Small intestine (tissue), 7 donors: ENCODE measurements around the gene CCDC90B. TPM values are rescaled to one million over a fixed set of nuclear protein-coding genes. Genes with fewer than 3 reads are reported as not detected.

ENCODE experiments used
- DNase-seq, 2 donors: peaks; one replicate each; pipeline versions ENCODE4 v3.0.0 to v3.0.0-alpha.2; 2013
- FAIRE-seq: peaks from 2 replicates; lab custom pipeline; 2012; peaks lifted over from hg19 to GRCh38; lab: Jason Lieb, UNC
- H3K27ac ChIP-seq, 3 donors: one replicate each; pipeline ENCODE4 v1.5.1; 2013; ENCODE audit warnings: low read length in 2 of 3, mild to moderate bottlenecking in 2 of 3, control low read depth in 1 of 3, inconsistent platforms in 1 of 3, low read depth in 1 of 3, moderate library complexity in 1 of 3
- H3K27me3 ChIP-seq, 3 donors: one replicate each; pipeline ENCODE4 v1.6.1; 2013; ENCODE audit warnings: low read length in 3 of 3, inconsistent platforms in 1 of 3; ENCODE audit not compliant: control insufficient read depth in 3 of 3, insufficient read depth in 3 of 3
- H3K36me3 ChIP-seq, 3 donors: one replicate each; pipeline ENCODE4 v1.6.1; 2013; ENCODE audit warnings: low read length in 3 of 3, inconsistent platforms in 1 of 3, low read depth in 1 of 3, mild to moderate bottlenecking in 1 of 3, moderate library complexity in 1 of 3; ENCODE audit not compliant: control insufficient read depth in 3 of 3, insufficient read depth in 2 of 3
- H3K4me1 ChIP-seq, 3 donors: one replicate each; pipeline ENCODE4 v1.6.1; 2013; ENCODE audit warnings: low read length in 2 of 3, inconsistent platforms in 1 of 3, low read depth in 1 of 3, mild to moderate bottlenecking in 1 of 3, moderate library complexity in 1 of 3; ENCODE audit not compliant: control insufficient read depth in 3 of 3, insufficient read depth in 2 of 3
- H3K4me3 ChIP-seq, 3 donors: one replicate each; pipeline ENCODE4 v1.5.1; 2013; ENCODE audit warnings: low read length in 3 of 3, control low read depth in 1 of 3, inconsistent platforms in 1 of 3, low read depth in 1 of 3, mild to moderate bottlenecking in 1 of 3, moderate library complexity in 1 of 3
- H3K9me3 ChIP-seq, 2 donors: one replicate each; pipeline ENCODE4 v1.6.1; 2013; ENCODE audit warnings: low read depth in 1 of 2, low read length in 1 of 2; ENCODE audit not compliant: control insufficient read depth in 2 of 2, insufficient read depth in 1 of 2
- WGBS, 3 donors: extraction: QIAGEN DNeasy Blood & Tissue Kit; methylation state at CpG; one replicate each; pipeline ENCODE4 v1.1.7; 2013; 5-methylcytosine and 5-hydroxymethylcytosine counted together
- polyA plus RNA-seq, 4 donors: library from polyadenylated mRNA; stranded (reverse) in 3 of 4; unstranded in 1 of 4; fragments of 200-250 nt in 3 of 4; fragments of 120-200 nt in 1 of 4; gene quantifications; one replicate each; pipeline versions ENCODE4 v1.2.1 to v1.2.3, GENCODE V29; 2013
- donor health status: healthy with polysubstance abuse.
- donor health status: control.
- donor health status: control.
- donor health status: Bipolar disorder and iron deficiency.
- donor health status: healthy.

The CCDC90B gene
- polyA plus RNA-seq, 4 donors, result 35.5 to 60.4 (median 45.2) TPM

GRCh38 chr11:83302151-83302550 lies 16.0 kb upstream of the CCDC90B start:
- no peak for FAIRE-seq
- DNase-seq, result no peak
- no peaks in the 10 kb centered on the region for H3K9me3 ChIP-seq
- 65 to 66% (median 65%) methylated on average over 3 of the region's 3 CpGs for WGBS, 3 donors
- H3K4me3 ChIP-seq, result no peak overlapping the region
- H3K27me3 ChIP-seq, result peaks cover 0 to 2% (median 0%) of the 10 kb centered on the region in 3 donors
- H3K27ac ChIP-seq, result no peak overlapping the region
- H3K4me1 ChIP-seq, result no peaks in the 10 kb centered on the region
- no peaks in the 10 kb centered on the region for H3K36me3 ChIP-seq

DNA sequence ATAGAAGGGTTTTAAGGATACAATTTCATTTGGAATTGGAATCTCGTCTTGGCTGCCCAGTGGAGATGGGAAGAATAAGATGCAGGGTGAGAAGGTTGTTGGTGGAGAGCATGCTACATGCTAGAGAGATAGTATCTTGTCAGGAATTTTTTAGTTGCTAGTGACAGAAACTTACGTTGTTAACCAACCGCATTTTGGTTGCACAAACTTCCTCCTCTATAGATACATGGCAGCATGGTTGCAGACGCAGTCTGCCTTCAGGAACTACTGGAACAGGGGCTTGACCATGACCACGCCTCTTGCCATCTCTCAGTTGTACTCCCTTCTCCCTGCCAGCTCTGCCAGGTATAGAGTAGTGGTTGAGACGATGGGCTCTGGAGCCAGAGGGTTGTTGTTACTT lies 13.5 kb upstream of the CCDC90B start:
- WGBS, 3 donors, result 81 to 89% (median 88%) methylated on average over 6 of the region's 6 CpGs
- Histone ChIP-seq H3K27ac (no peak overlapping the region), H3K4me3 (no peak overlapping the region), H3K36me3 (no peaks in the 10 kb centered on the region), H3K9me3 (no peaks in the 10 kb centered on the region), H3K4me1 (no peaks in the 10 kb centered on the region), H3K27me3 (peaks cover 0 to 2% (median 0%) of the 10 kb centered on the region in 3 donors)
- FAIRE-seq (no peak), DNase-seq (no peak)

- H3K4me1 ChIP-seq, result no peaks in the 10 kb centered on the region
- WGBS, 3 donors, result 88 to 94% (median 94%) methylated on average over 4 of the region's 4 CpGs
- H3K36me3 ChIP-seq, result no peaks in the 10 kb centered on the region
- H3K4me3 ChIP-seq, result no peak overlapping the region
- no peak for FAIRE-seq
- no peak overlapping the region for H3K27ac ChIP-seq
- no peaks in the 10 kb centered on the region for H3K9me3 ChIP-seq
- DNase-seq, result no peak
- peaks cover 0 to 4% (median 0%) of the 10 kb centered on the region in 3 donors for H3K27me3 ChIP-seq
Measured at GRCh38 chr11:83294208-83294607, 8.0 kb upstream of the CCDC90B start.

- no peak for FAIRE-seq
Measured at GRCh38 chr11:83293457-83293774, 7.2 kb upstream of the CCDC90B start.

GRCh38 chr11:83292709-83293456 lies 6.7 kb upstream of the CCDC90B start:
- Histone ChIP-seq H3K27me3 (peaks cover 0 to 4% (median 0%) of the 10 kb centered on the region in 3 donors), H3K36me3 (no peaks in the 10 kb centered on the region), H3K9me3 (no peaks in the 10 kb centered on the region), H3K4me3 (no peak overlapping the region), H3K4me1 (no peaks in the 10 kb centered on the region), H3K27ac (no peak overlapping the region)
- peak; percentile 63 to 75 for DNase-seq
- no peak for FAIRE-seq
- 48 to 55% (median 52%) methylated on average over 7 of the region's 7 CpGs for WGBS, 3 donors

More at GRCh38 chr11:83293457-83293774, 7.2 kb upstream of the CCDC90B start:
- Histone ChIP-seq H3K27ac (no peak overlapping the region), H3K4me1 (no peaks in the 10 kb centered on the region), H3K27me3 (peaks cover 0 to 4% (median 0%) of the 10 kb centered on the region in 3 donors), H3K9me3 (no peaks in the 10 kb centered on the region), H3K36me3 (no peaks in the 10 kb centered on the region), H3K4me3 (no peak overlapping the region)
- DNase-seq, result no peak
- WGBS, 3 donors, result 75 to 89% (median 80%) methylated on average over 4 of the region's 4 CpGs

DNA sequence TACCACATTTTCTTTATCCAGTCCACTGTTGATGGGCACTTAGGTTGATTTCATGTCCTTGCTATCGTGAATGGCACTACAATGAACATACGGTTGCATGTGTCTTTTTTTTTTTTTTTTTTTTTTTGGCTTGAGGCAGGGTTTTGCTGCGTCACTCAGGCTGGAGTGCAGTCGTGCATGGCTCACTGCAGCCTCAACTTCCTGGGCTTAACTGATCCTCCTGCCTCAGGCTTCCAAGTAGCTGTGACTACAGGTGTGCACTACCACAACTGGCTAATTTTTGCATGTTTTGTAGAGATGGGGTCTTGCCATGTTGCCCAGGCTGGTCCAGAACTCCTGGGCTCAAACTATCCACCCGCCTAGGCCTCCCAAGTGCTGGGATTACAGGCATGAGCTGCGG lies 1.5 kb upstream of the CCDC90B start:
- Histone ChIP-seq H3K27ac (no peak overlapping the region), H3K4me1 (peaks cover 0 to 8% (median 2%) of the 10 kb centered on the region in 3 donors), H3K27me3 (no peaks in the 10 kb centered on the region), H3K36me3 (peaks cover 0 to 4% (median 0%) of the 10 kb centered on the region in 3 donors), H3K4me3 (no peak overlapping the region), H3K9me3 (no peaks in the 10 kb centered on the region)
- no peak for FAIRE-seq
- 91 to 95% (median 92%) methylated on average over 6 of the region's 6 CpGs for WGBS, 3 donors
- no peak for DNase-seq

GRCh38 chr11:83285151-83285770 lies 906 bp downstream of the CCDC90B start:
- H3K27ac ChIP-seq, result peak overlapping the region; percentile 97 to 99 (median 97)
- WGBS, 3 donors, result 1% methylated on average over 22 of the region's 22 CpGs
- H3K27me3 ChIP-seq, result no peaks in the 10 kb centered on the region
- DNase-seq (no peak), FAIRE-seq (no peak)
- peaks cover 0 to 4% (median 0%) of the 10 kb centered on the region in 3 donors for H3K36me3 ChIP-seq
- H3K9me3 ChIP-seq, result no peaks in the 10 kb centered on the region
- peak overlapping the region; percentile 51 to 98 (median 85) for H3K4me3 ChIP-seq
- H3K4me1 ChIP-seq, result peaks cover 0 to 8% (median 6%) of the 10 kb centered on the region in 3 donors

- 1 to 11% (median 5%) methylated on average over 3 of the region's 3 CpGs for WGBS, 3 donors
- peak overlapping the region in 2 of 3 donors; percentile 97 to 99 for H3K27ac ChIP-seq
- FAIRE-seq, result no peak
Measured at GRCh38 chr11:83284501-83285150, 1.5 kb downstream of the CCDC90B start.

More at GRCh38 chr11:83284501-83285150, 1.5 kb downstream of the CCDC90B start:
- Histone ChIP-seq H3K36me3 (peaks cover 0 to 4% (median 0%) of the 10 kb centered on the region in 3 donors), H3K9me3 (no peaks in the 10 kb centered on the region), H3K27me3 (no peaks in the 10 kb centered on the region), H3K4me1 (peaks cover 0 to 8% (median 6%) of the 10 kb centered on the region in 3 donors), H3K4me3 (peak overlapping the region; percentile 17 to 98 (median 85))
- DNase-seq, result peak; percentile 8 to 46
